GM10248 (cell line): ENCODE measurements around the gene CD300LG.
A peak's percentile ranks its signal among the peaks of the same experiment; 100 is the strongest.

Experiments used
- CTCF ChIA-PET: fragments of 300-600 bp; sonication (Branson Sonifier 250); formaldehyde crosslinking; extraction: SDS; loops from one replicate; lab custom pipeline; 2021; ENCODE audit warnings: antibody characterized with exemption; lab: Yijun Ruan, JAX
- POLR2A ChIA-PET: fragments of 350-650 bp; sonication (Branson Sonifier 250); formaldehyde crosslinking; extraction: SDS; loops from one replicate; lab custom pipeline; 2020; ENCODE audit warnings: antibody characterized with exemption; lab: Yijun Ruan, JAX
- DNase-seq: peaks from one replicate; pipeline ENCODE4 v3.0.0; 2012; ENCODE audit errors: extremely low spot score
- TF ChIP-seq, protein P1 (sequence below): IDR thresholded peaks from 2 replicates; pipeline ENCODE4 v1.5.1; 2012; ENCODE audit warnings: mild to moderate bottlenecking, low read depth; ENCODE audit errors: extremely low read depth, missing control alignments, control extremely low read depth

Gene CD300LG

DNA sequence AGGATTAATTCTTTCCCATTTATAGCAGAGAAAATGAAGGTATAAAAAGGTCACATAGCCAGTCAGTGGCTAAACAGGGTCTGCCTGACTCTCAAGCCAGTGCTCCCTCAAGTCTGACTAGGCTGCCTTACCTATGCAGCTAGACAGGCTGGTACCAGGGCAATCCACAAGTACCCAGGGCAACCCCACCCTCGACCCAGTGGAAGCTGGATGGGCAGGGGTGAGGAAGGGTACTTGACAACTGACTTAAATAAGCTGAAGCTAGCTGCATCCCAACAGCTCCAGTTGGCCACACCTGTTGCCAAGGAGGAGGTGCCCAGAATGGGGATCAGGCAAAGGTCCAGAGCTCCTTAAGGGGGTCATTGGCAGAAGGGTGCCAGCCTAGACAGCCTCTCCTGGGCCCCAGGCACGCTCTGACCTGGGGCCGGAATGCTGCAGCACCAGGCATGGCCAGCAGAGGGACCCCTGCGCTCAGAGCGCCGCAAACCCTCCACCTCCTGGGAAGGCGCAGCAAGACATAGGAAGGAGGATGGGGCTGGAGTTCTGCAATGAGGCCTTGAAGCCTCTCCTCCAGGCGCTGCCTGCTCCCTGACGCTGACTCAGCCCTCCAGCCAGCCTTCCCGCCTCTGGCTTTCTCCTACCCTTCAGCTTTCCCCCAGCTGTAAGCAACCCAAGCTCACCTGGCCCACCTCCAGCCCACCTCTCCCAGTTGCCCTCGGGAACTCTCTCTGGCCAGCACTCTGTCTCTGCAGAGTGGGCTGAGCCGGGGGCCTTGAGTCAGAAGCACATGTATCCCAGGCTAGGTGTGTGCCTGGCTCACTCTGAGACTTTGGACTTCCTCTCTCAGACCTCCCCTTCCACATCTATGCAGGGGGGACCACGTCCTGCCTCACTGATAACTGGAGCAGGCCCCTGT, 31.5 kb downstream of the CD300LG start:
- CTCF ChIA-PET: interaction anchor here (0.6 to 5.3 kb wide), 41 partner anchors 10 to 294 kb away, joined by 3 to 41 read pairs (median 5); partner anchors contain the start of genes CD300LG, MPP2 and PYY
- TF ChIP-seq, protein P1, sequence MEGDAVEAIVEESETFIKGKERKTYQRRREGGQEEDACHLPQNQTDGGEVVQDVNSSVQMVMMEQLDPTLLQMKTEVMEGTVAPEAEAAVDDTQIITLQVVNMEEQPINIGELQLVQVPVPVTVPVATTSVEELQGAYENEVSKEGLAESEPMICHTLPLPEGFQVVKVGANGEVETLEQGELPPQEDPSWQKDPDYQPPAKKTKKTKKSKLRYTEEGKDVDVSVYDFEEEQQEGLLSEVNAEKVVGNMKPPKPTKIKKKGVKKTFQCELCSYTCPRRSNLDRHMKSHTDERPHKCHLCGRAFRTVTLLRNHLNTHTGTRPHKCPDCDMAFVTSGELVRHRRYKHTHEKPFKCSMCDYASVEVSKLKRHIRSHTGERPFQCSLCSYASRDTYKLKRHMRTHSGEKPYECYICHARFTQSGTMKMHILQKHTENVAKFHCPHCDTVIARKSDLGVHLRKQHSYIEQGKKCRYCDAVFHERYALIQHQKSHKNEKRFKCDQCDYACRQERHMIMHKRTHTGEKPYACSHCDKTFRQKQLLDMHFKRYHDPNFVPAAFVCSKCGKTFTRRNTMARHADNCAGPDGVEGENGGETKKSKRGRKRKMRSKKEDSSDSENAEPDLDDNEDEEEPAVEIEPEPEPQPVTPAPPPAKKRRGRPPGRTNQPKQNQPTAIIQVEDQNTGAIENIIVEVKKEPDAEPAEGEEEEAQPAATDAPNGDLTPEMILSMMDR: peak; percentile 99
- peak; percentile 87 for DNase-seq
- POLR2A ChIA-PET: no interaction called here

DNA sequence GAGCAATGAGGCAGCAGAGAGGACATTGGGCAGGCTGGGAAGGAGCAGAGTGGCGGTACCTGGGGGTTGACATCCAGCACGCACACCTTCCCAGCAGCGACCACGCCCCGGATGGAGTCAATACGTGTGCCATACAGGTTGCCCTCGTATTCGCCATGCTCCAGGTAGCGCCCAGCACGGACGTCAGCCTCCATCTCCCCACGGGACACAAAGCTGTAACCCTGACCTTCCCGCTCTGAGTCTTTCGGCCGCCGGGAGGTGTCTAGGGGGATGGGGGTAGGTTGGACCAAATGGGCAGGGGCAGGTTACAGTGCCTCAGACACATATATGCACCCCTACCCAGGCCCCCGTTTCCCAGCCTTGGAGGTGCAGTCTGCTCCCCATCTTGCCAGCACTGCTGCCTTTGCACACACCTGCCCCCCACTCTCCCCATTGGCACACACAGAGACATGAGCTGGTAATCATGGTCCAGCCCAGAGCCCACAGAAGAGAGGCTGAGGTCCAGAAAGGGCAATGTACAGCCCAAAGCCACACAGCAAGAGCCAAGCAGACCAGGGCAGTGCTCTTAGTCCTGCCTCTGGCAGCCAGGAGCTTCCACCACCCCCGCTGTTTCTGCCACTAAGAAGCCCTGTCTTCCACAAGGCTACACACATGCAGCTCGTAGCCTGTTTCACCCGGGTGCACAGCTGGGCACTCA, 32.9 kb downstream of the CD300LG start:
- TF ChIP-seq, protein P1: no peak
- no peak for DNase-seq
- ChIA-PET POLR2A (no interaction called here), CTCF (interaction anchor here (0.9 to 5.3 kb wide), 29 partner anchors 8 to 292 kb away, joined by 3 to 41 read pairs (median 7); partner anchors contain the start of genes CD300LG and MPP2)

DNA sequence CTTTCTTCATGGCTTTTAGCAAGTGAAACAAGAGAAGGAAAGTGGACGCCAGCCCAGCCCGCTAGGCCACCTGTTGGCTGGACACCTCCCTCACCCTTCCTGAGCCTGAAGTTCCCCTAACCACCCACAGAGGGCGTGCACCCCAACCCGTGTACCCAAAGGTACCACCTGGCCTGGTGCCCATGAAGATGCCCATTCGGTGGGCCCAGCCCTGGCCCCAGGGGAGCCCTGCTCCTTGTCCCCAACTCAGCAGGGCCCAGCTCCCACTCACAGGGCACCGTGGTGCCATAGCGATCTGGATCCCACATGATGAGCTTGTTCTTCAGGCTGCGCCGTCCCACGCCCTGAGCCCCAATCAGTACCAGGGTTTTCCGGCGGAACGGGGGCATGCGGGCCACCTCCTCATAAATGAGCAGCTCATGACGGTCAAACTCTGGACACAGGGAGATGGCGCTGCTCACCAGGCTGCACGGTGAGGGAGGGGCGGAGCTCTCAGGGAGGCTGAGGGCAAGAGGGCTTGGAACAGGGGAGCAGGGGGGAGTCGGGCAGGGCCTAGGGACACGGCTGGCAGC, 33.5 kb downstream of the CD300LG start:
- TF ChIP-seq, protein P1: peak; percentile 53
- CTCF ChIA-PET: interaction anchor here (0.9 to 5.3 kb wide), 23 partner anchors 8 to 163 kb away, joined by 3 to 41 read pairs (median 7); partner anchors contain the start of genes CD300LG and MPP2
- peak; percentile 77 for DNase-seq
- POLR2A ChIA-PET: no interaction called here

DNA sequence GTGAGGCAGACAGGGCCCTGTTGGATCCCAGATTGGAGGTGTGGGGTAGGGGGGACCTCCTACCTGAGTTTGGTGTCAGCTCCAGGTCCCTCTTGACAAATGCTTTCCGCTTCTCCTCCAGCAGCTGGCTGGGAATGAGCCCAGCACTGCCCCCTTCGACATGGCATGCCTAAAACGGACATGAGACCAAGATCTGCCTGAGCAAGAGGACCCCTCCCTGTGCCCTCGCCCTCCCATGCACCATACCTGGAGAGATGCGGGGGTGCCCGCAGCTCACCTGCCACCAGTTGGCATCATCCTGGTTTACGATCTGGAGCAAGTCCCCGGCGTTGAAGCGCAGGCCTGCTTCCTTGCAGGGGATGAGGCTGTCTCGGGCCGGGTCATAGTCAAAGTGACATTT, 34.2 kb downstream of the CD300LG start:
- ChIA-PET CTCF (interaction anchor here (1.0 to 5.3 kb wide), 19 partner anchors 7 to 115 kb away, joined by 3 to 41 read pairs (median 8); partner anchors contain the start of genes CD300LG and MPP2), POLR2A (no interaction called here)
- TF ChIP-seq, protein P1: no peak
- DNase-seq: no peak

DNA sequence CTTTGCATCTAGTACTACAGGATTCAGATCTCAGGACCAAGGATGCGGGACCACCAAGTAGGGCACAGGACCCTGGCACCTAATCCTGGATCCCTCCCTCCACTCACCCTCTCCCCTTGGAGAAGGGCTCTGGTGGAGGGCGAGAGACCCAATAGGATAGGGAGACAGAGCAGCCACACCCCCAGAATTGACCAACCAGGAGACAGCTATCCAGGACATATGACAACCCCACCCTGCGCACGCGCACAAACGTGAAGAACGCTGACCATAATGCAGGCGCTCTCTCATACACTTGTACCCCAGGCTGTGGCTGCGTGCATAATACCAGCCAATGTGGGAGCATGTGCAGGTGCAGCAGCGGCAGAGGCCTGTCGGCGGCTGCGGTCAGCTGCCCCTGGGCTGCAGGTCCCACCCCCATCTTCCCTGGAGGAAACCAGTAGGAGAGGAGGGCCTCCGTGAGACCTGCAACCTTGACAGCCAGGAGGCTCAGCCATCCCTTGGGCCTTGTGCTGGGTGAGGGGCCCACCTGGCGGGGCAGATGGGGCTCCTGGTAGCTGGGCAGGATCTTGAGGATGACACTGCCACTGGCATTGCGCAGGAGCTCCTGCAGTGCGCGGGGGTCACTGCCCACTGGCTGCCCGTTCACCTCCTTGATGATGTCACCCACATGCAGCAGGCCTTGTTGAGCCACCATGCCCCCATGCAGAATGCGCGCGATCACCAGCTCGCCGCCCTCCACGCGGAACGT, 35.0 kb downstream of the CD300LG start:
- no peak for DNase-seq
- CTCF ChIA-PET: interaction anchor here (0.8 to 5.3 kb wide), 8 partner anchors 13 to 115 kb away, joined by 3 to 41 read pairs (median 8); partner anchors contain the start of gene MPP2
- POLR2A ChIA-PET: no interaction called here
- TF ChIP-seq, protein P1: no peak
